ENCODE data around the gene FLRT1.

Gene FLRT1

DNA sequence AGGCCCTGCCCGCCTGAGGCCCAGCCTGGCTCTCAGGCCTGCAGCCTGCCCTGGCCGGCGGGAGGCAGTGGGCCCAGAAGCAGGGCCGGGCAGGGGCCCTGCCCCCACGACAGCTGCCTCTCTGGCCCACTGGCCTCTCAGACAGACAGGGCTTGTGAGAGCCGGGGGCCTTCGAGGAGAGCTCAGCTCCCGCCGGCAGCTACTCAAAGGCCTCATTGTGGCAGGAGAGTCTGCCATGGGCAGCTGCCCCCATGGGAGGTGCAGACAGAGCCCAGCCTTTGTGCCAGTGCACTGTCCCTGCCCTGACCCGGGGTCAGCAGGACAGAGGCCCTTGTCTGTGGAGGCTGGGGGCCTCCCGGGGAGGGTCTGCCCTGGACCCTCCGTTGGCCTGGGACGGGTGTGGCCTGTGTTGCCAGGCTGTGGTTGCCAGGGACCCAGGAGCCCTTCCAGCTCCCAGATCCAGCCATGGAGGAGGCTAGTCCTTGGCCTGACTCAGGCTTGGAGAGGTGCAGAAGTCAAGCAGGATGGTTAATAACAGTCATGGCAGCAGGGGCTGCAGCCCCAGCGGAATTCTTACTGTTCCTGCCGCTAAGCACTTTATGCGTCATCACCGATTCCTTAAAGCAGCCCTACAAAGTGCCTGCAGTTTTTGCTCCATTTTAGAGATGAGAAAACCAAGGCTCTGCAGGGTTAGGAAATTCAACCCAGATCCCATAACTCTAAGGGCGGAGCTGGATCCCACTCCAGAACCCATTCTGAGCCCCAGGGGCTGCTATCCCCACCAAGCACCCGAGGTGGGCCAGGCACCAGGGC lies 12.5 kb downstream of the FLRT1 start:
- no peak overlapping the region for H3K4me3 ChIP-seq (ENCODE audit: low read length)
- no peak for DNase-seq (ENCODE audit: low read depth)
- TF ChIP-seq, protein P1, sequence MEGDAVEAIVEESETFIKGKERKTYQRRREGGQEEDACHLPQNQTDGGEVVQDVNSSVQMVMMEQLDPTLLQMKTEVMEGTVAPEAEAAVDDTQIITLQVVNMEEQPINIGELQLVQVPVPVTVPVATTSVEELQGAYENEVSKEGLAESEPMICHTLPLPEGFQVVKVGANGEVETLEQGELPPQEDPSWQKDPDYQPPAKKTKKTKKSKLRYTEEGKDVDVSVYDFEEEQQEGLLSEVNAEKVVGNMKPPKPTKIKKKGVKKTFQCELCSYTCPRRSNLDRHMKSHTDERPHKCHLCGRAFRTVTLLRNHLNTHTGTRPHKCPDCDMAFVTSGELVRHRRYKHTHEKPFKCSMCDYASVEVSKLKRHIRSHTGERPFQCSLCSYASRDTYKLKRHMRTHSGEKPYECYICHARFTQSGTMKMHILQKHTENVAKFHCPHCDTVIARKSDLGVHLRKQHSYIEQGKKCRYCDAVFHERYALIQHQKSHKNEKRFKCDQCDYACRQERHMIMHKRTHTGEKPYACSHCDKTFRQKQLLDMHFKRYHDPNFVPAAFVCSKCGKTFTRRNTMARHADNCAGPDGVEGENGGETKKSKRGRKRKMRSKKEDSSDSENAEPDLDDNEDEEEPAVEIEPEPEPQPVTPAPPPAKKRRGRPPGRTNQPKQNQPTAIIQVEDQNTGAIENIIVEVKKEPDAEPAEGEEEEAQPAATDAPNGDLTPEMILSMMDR (conservative IDR thresholded peaks at IDR 0.05; ENCODE audit: low read depth, low read length), result no peak

DNA sequence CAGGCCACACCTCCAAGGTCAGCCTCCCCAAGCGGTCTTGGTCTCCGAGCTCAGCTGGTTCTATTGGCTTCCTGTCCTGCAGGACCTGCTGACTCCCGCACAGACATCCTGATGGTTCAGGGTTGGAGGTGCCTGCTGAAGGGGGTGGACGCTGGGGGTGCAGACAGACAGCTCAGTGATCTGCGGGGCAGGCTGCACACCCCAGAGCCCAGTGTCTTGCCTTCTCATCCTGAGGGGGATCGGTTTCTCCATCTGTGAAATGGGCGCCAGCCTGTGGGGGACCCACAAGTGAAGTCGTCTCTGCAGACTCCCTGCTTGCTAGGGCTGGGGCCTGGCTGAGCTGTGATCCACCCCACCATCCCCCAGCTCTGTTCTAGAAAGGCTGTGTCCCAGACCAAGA lies 13.8 kb downstream of the FLRT1 start:
- TF ChIP-seq, protein P1 (conservative IDR thresholded peaks at IDR 0.05; ENCODE audit: low read depth, low read length), result no peak
- no peak overlapping the region for H3K4me3 ChIP-seq (ENCODE audit: low read length)
- no peak for DNase-seq (ENCODE audit: low read depth)

DNA sequence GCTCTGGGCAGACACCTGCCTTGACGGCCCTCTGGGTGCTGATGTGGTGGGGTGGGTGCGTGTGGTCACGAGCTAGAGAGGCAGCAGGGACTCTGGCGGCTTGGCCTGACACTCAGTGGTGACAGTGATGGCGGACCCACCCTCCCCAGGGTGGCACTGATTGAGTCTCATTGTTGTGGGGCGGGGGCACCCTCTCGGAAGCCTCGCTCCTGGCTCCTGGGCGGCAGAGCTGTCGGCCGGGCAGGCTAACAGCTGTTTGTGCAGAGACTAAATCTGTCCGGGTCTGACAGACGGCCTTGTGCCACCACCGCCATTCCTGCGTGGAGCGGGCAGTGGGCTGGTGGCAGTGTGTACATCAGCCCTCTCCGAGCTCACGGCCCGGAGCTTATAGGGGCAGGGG lies 15.6 kb downstream of the FLRT1 start:
- H3K4me3 ChIP-seq (ENCODE audit: low read length), result no peak overlapping the region
- TF ChIP-seq, protein P1 (conservative IDR thresholded peaks at IDR 0.05; ENCODE audit: low read depth, low read length), result no peak
- DNase-seq (ENCODE audit: low read depth), result no peak

DNA sequence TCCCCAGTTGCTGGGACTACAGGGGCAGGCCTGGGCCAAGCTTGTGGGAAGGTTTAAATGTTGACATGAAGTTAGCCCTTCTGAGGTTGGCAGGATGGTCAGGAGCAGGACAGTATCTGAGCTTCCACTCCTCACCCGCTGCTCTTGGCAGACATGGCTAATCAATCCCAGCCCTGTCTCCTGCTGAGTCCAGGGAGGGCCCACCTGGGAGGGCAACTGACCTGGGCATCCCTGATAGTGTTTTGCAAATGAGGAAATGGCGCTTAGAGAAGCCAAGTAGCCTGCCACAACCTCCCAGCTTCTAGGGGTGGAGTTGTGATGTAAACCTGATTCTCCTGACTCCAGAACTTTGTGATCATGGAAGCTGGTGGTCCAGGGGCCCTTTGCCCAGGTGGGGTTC lies 16.7 kb downstream of the FLRT1 start:
- TF ChIP-seq, protein P1 (conservative IDR thresholded peaks at IDR 0.05; ENCODE audit: low read depth, low read length), result no peak
- no peak overlapping the region for H3K4me3 ChIP-seq (ENCODE audit: low read length)
- no peak for DNase-seq (ENCODE audit: low read depth)

DNA sequence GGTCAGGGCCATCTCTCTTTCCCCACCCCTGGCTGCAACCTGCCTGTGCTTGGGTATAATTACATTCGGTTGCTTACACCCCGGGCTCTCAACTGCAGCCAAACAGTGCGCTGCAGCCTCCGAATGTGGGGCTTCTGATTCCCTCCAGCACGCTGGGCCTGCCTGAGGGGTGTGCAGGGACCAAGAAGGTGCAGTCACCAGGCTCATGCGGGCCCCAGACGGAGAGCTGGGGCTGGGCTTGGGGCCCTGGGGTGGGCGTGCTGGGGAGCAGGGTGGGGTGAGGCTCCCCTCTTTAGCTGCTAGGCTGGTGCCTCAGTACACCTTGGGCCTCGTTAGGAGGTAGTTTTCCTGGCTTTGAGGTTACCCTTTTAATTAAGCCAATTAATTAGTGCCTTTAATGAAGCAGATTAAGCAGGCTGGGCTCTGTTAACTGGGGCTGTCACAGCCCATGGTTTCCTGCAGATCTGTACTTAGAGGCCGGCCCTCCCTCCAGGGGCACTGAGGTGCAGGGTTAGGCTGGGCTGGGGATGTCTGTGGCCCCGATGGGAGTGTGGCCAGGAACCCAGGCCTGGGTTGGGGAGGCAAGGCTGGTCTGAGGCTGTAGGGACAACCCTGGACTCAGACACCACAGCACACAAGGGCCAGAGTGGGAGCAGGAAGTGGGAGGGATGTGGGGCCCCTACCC lies 17.3 kb downstream of the FLRT1 start:
- TF ChIP-seq, protein P1 (conservative IDR thresholded peaks at IDR 0.05; ENCODE audit: low read depth, low read length), result no peak
- no peak for DNase-seq (ENCODE audit: low read depth)
- H3K4me3 ChIP-seq (ENCODE audit: low read length), result no peak overlapping the region

DNA sequence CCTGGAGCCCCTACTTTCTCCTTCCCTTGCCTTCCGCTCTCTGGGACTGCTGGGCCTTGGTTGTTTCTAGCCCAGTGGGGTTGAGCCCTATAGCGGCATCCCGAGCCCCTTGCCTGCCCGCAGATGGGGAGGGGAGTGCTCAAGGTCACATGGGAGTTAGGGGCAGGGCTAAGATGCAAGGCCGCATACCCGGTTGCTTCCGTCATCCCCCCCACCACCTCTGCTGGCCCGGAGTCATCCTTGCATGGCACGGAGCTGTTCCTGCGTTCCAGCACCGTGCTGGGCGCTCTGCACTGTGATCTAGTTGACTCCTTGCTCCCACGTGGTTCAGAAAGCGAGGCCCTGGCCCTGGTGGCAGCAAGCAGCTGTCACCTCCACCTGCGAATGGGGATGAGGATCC lies 18.0 kb downstream of the FLRT1 start:
- peak; percentile 43 for DNase-seq (ENCODE audit: low read depth)
- TF ChIP-seq, protein P1 (conservative IDR thresholded peaks at IDR 0.05; ENCODE audit: low read depth, low read length), result no peak
- no peak overlapping the region for H3K4me3 ChIP-seq (ENCODE audit: low read length)

GRCh38 chr11:64055077-64055476 lies 19.3 kb downstream of the FLRT1 start:
- DNase-seq (ENCODE audit: low read depth), result no peak
- H3K4me3 ChIP-seq (ENCODE audit: low read length), result no peak overlapping the region
- TF ChIP-seq, protein P1 (conservative IDR thresholded peaks at IDR 0.05; ENCODE audit: low read depth, low read length), result no peak

Measured in retinal pigment epithelial cell (primary cell).